Caco-2 (cell line): ENCODE results near the gene UBAP2. TPM values are rescaled to one million over a fixed set of nuclear protein-coding genes. Genes with fewer than 3 reads are reported as not detected.
A peak's percentile ranks its signal among the peaks of the same experiment; 100 is the strongest.
"Not testable (repeated sequence)": the region's sequence is repeated elsewhere in the genome, so short reads cannot be mapped to it uniquely, and the experiment has no call there.

ENCODE experiments used
- BruUV-seq: library from RNA; stranded (reverse); fragments of 400-500 nt; replicated peaks from 2 replicates; lab custom pipeline; 2021; lab: Mats Ljungman, UMichigan
- CTCF ChIA-PET: fragments of 300-600 bp; sonication (Branson Sonifier 250); formaldehyde crosslinking; loops from one replicate; lab custom pipeline; 2022; ENCODE audit warnings: antibody characterized with exemption; lab: Charles Lee
- POLR2A ChIA-PET: fragments of 300-600 bp; sonication (Branson Sonifier 250); formaldehyde crosslinking; loops from one replicate; lab custom pipeline; 2022; ENCODE audit warnings: antibody characterized with exemption; lab: Charles Lee
- DNase-seq, 2 experiments: peaks; one replicate each; pipeline versions ENCODE4 v3.0.0 to v3.0.0-alpha.2; 2020 to 2022
- H3K27me3 ChIP-seq: replicated peaks from 2 replicates; pipeline ENCODE4 v1.6.0; 2011; ENCODE audit warnings: low read length; ENCODE audit not compliant: control insufficient read depth, insufficient read depth
- H3K36me3 ChIP-seq: 2 replicates; pipeline ENCODE4 v1.5.1; 2011; ENCODE audit warnings: low read length; ENCODE audit not compliant: control insufficient read depth, insufficient read depth
- H3K4me1 ChIP-seq: fragments of 250-450 bp; sonication (Bioruptor Pico); 2 replicates; pipeline ENCODE4 v1.5.1; 2020; ENCODE audit warnings: mild to moderate bottlenecking
- H3K4me3 ChIP-seq: 2 replicates; pipeline ENCODE4 v1.5.1; 2011; ENCODE audit warnings: low read depth, mild to moderate bottlenecking, control low read depth, low read length
- H3K9me3 ChIP-seq: fragments of 250-450 bp; sonication (Bioruptor Pico); 2 replicates; pipeline ENCODE4 v1.5.1; 2020; ENCODE audit warnings: mild to moderate bottlenecking, moderate library complexity
- H3K27ac Mint-ChIP-seq: one replicate; pipeline ENCODE4 v1.8.0; 2022; ENCODE audit warnings: mixed read lengths; ENCODE audit not compliant: unreplicated experiment
- H3K27me3 Mint-ChIP-seq: one replicate; pipeline ENCODE4 v1.8.0; 2022; ENCODE audit warnings: mixed read lengths; ENCODE audit not compliant: insufficient read depth, unreplicated experiment
- H3K36me3 Mint-ChIP-seq: one replicate; pipeline ENCODE4 v1.8.0; 2022; ENCODE audit warnings: mild to moderate bottlenecking, mixed read lengths; ENCODE audit not compliant: insufficient read depth, unreplicated experiment
- H3K4me1 Mint-ChIP-seq: one replicate; pipeline ENCODE4 v1.8.0; 2022; ENCODE audit warnings: low read depth, mixed read lengths; ENCODE audit not compliant: unreplicated experiment
- H3K4me3 Mint-ChIP-seq: one replicate; pipeline ENCODE4 v1.8.0; 2022; ENCODE audit warnings: mild to moderate bottlenecking, moderate library complexity, mixed read lengths; ENCODE audit not compliant: unreplicated experiment
- H3K9me3 Mint-ChIP-seq: one replicate; pipeline ENCODE4 v1.8.0; 2022; ENCODE audit warnings: mixed read lengths; ENCODE audit not compliant: unreplicated experiment
- CTCF ChIP-seq, 2 experiments: fragments of 200-600 bp in 1 of 2; IDR thresholded peaks; 1 replicate in 1 of 2; 2 replicates in 1 of 2; pipeline versions ENCODE4 v1.5.1 to v1.8.0; 2011 to 2022; ENCODE audit warnings: antibody characterized with exemption in 1 of 2, control low read depth in 1 of 2, inconsistent platforms in 1 of 2, low read depth in 1 of 2, low read length in 1 of 2, mild to moderate bottlenecking in 1 of 2, moderate library complexity in 1 of 2; ENCODE audit not compliant: insufficient read depth in 1 of 2, severe bottlenecking in 1 of 2, unreplicated experiment in 1 of 2
- intact Hi-C: fragments of 100-400 bp; cut with micrococcal nuclease; formaldehyde crosslinking; loops from one replicate; pipeline ENCODE4 v1.10.0; 2022; ENCODE audit not compliant: unreplicated experiment
- total RNA-seq: library from RNA; stranded (reverse); gene quantifications from 2 replicates; pipeline ENCODE4 v1.2.3, GENCODE V29; 2022

UBAP2 gene
- total RNA-seq, 1 experiment from 2014 or later, result 87.5 TPM

DNA sequence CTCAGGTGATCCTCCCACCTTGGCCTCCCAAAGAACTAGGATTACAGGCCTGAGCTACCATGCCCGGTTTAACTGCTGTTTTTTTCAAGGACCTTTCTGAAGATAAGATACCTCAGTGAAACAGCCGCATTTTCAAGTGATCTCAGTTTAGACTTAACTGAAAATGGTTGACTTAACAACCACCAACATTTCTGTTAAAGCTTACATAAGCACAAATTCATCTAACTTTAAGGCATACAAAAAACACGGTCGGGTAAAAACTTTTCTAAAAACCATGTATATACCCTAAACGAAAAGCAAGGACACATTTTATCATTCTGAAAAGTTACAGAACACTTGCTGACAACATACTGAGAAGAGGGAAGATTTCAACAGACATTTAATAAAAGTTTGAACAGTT lies 22.9 kb downstream of the UBAP2 start:
- Mint-ChIP-seq H3K4me3 (no peak overlapping the region), H3K27me3 (no peaks in the 10 kb centered on the region), H3K36me3 (peaks cover 59% of the 10 kb centered on the region), H3K9me3 (no peaks in the 10 kb centered on the region), H3K4me1 (peaks cover 19% of the 10 kb centered on the region), H3K27ac (peak overlapping the region; percentile 32)
- DNase-seq, result no peak
- intact Hi-C loops, result no loop called here
- Histone ChIP-seq H3K4me1 (no peaks in the 10 kb centered on the region), H3K36me3 (no peaks in the 10 kb centered on the region; the same call in 1 of the 2 replicates), H3K9me3 (no peaks in the 10 kb centered on the region), H3K4me3 (no peak overlapping the region), H3K27me3 (no peaks in the 10 kb centered on the region)
- POLR2A ChIA-PET, result interaction anchor here (0.7 kb wide), 1 partner anchor 227 kb away, joined by 6 read pairs; no protein-coding TSS in a partner anchor
- no TSS peak for BruUV-seq
- CTCF ChIA-PET, result interaction anchor here (1.1 kb wide), 1 partner anchor 48 kb away, joined by 3 read pairs; no protein-coding TSS in a partner anchor
- TF ChIP-seq CTCF (IDR thresholded peaks at IDR 0.05; ENCODE audit: insufficient read depth in 1 of 2, low read depth in 1 of 2, low read length in 1 of 2, severe bottlenecking in 1 of 2, unreplicated experiment in 1 of 2), result no peak

GRCh38 chr9:34025062-34025461 lies 23.6 kb downstream of the UBAP2 start:
- H3K9me3 Mint-ChIP-seq, result no peaks in the 10 kb centered on the region
- POLR2A ChIA-PET, result interaction anchor here (0.7 kb wide), 1 partner anchor 228 kb away, joined by 6 read pairs; no protein-coding TSS in a partner anchor
- no peaks in the 10 kb centered on the region; the same call in 1 of the 2 replicates for H3K36me3 ChIP-seq
- H3K36me3 Mint-ChIP-seq, result peaks cover 59% of the 10 kb centered on the region
- H3K4me3 Mint-ChIP-seq, result no peak overlapping the region
- CTCF ChIA-PET, result interaction anchor here (0.5 to 1.1 kb wide), 3 partner anchors 24 to 242 kb away, joined by 3 to 4 read pairs (median 3); partner anchors contain the start of gene UBAP2
- no peak for TF ChIP-seq CTCF (IDR thresholded peaks at IDR 0.05; ENCODE audit: insufficient read depth in 1 of 2, low read depth in 1 of 2, low read length in 1 of 2, severe bottlenecking in 1 of 2, unreplicated experiment in 1 of 2)
- H3K27me3 ChIP-seq, result no peaks in the 10 kb centered on the region
- DNase-seq, result no peak
- intact Hi-C loops, result no loop called here
- no peaks in the 10 kb centered on the region for H3K27me3 Mint-ChIP-seq
- H3K9me3 ChIP-seq, result no peaks in the 10 kb centered on the region
- no peaks in the 10 kb centered on the region for H3K4me1 ChIP-seq
- peaks cover 19% of the 10 kb centered on the region for H3K4me1 Mint-ChIP-seq
- peak overlapping the region; percentile 32 for H3K27ac Mint-ChIP-seq
- BruUV-seq, result no TSS peak
- no peak overlapping the region for H3K4me3 ChIP-seq

DNA sequence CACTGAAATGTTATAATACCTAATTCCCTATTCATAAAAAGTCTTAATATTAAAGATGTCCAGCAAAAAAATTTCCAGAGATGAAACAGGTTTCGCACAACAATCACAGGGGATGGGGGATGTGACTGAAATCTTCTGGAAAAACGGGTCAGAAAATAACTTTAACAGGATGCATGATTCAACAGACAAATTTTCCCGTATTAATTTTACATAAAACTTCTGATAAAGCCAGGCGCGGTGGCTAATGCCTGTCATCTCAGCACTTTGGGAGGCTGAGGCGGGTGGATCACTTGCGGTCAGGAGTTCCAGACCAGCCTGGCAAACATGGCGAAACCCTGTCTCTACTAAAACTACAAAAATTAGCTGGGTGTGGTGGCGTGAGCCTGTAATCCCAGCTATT lies 24.2 kb downstream of the UBAP2 start:
- CTCF ChIA-PET, result interaction anchor here (0.5 to 0.7 kb wide), 2 partner anchors 24 to 241 kb away, joined by 3 to 4 read pairs; partner anchors contain the start of gene UBAP2
- BruUV-seq, result not testable (repeated sequence)
- H3K4me1 Mint-ChIP-seq, result peaks cover 21% of the 10 kb centered on the region

More for the DNA sequence above, 24.2 kb downstream of the UBAP2 start:
- H3K36me3 ChIP-seq, intact Hi-C loops, H3K4me1 ChIP-seq, H3K4me3 ChIP-seq, H3K27me3 ChIP-seq, DNase-seq, H3K9me3 ChIP-seq, H3K9me3 Mint-ChIP-seq, POLR2A ChIA-PET, H3K4me3 Mint-ChIP-seq, H3K27me3 Mint-ChIP-seq: not testable (repeated sequence)
- Mint-ChIP-seq H3K36me3 (peaks cover 56% of the 10 kb centered on the region), H3K27ac (peak overlapping the region; percentile 32)
